ENCODE data around the gene AFTPH.

- TF ChIP-seq DNMT1 (IDR thresholded peaks at IDR 0.05) (no peak), ATF4 (CRISPR knock-in tag; IDR thresholded peaks at IDR 0.05) (no peak), ZNF274 (IDR thresholded peaks at IDR 0.05; ENCODE audit: borderline replicate concordance, low read depth, low read length) (no peak), CREB1 (IDR thresholded peaks at IDR 0.05) (no peak), CREB1 (CRISPR knock-in tag; IDR thresholded peaks at IDR 0.05) (no peak), RHOXF2B (CRISPR knock-in tag; conservative IDR thresholded peaks at IDR 0.05) (no peak), SP1 (CRISPR knock-in tag; IDR thresholded peaks at IDR 0.05) (no peak), ZNF431 (CRISPR knock-in tag; IDR thresholded peaks at IDR 0.05) (no peak)
These were observed 49.5 kb upstream of the AFTPH start for GRCh38 chr2:64474636-64475035.

Data from K562 (cell line).